ENCODE results near the gene CYSRT1. TPM values are rescaled to one million over a fixed set of nuclear protein-coding genes. Genes with fewer than 3 reads are reported as not detected.

CYSRT1 gene
- total RNA-seq, 1 experiment from 2014 or later = 1.0 TPM

DNA sequence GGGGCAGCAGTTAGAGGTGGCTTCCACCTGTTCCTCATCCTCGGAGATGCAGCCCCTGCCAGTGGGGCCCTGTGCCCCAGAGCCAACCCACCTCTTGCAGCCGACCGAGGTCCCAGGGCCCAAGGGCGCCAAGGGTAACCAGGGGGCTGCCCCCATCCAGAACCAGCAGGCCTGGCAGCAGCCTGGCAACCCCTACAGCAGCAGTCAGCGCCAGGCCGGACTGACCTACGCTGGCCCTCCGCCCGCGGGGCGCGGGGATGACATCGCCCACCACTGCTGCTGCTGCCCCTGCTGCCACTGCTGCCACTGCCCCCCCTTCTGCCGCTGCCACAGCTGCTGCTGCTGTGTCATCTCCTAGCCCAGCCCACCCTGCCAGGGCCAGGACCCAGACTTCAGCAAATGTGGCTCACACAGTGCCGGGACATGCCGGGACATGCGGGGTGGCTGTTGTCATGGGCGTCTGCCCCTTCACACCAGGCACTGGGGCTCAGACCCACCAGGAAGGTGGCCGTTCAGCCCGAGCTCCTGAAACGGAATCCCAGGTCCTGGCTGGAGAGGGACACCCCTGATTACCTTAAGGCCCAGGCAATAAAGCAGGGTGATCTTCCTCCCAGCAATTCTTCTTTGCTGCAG is 841 bp downstream of the CYSRT1 start:
- Histone ChIP-seq H2BK20ac (ENCODE audit: low read depth, low read length, poor library complexity, severe bottlenecking) (no peak overlapping the region), H3K14ac (ENCODE audit: insufficient read depth, low read length) (no peak overlapping the region), H3K23ac (ENCODE audit: insufficient read length, low read depth, low read length) (no peak overlapping the region), H2BK5ac (ENCODE audit: insufficient read length, low read length) (no peak overlapping the region), H4K8ac (replicated peaks; ENCODE audit: insufficient read length, low read depth, low read length) (no peak overlapping the region), H3K27me3 (ENCODE audit: insufficient read depth, low read length) (no peaks in the 10 kb centered on the region), H4K20me1 (ENCODE audit: control insufficient read depth, insufficient read depth, insufficient read length) (no peaks in the 10 kb centered on the region), H3K79me1 (ENCODE audit: insufficient read depth, low read depth, low read length, poor library complexity, severe bottlenecking) (no peaks in the 10 kb centered on the region), H2BK12ac (ENCODE audit: insufficient read length, low read depth, low read length) (no peak overlapping the region), H3K4me1 (ENCODE audit: insufficient read depth, low read length) (no peaks in the 10 kb centered on the region), H3K56ac (ENCODE audit: insufficient read length, low read depth, low read length) (no peak overlapping the region), H3K23me2 (ENCODE audit: insufficient read length, low read depth, low read length, poor library complexity, severe bottlenecking) (peaks cover 18% of the 10 kb centered on the region), H3K9me3 (ENCODE audit: control insufficient read depth, low read depth, low read length) (no peaks in the 10 kb centered on the region), H3T11ph (ENCODE audit: low read length) (no peak overlapping the region), H3K4me2 (ENCODE audit: insufficient read depth, insufficient read length, low read length) (no peak overlapping the region), H3K9ac (ENCODE audit: extremely low read depth, insufficient read length, low read length) (no peak overlapping the region), H2BK120ac (ENCODE audit: low read depth, low read length, poor library complexity, severe bottlenecking) (no peak overlapping the region), H3K79me2 (ENCODE audit: insufficient read depth, low read length) (no peaks in the 10 kb centered on the region), H4K91ac (ENCODE audit: insufficient read length, low read depth, low read length) (no peak overlapping the region), H2BK15ac (ENCODE audit: low read depth, low read length) (no peak overlapping the region), H3K4ac (ENCODE audit: low read depth, low read length) (no peak overlapping the region), H3K27ac (ENCODE audit: insufficient read length, low read depth, low read length) (no peak overlapping the region), H2AFZ (ENCODE audit: low read length) (no peak overlapping the region), H4K5ac (ENCODE audit: insufficient read length, low read depth, low read length) (no peak overlapping the region), H2AK5ac (ENCODE audit: insufficient read length, low read length) (no peak overlapping the region), H3K18ac (ENCODE audit: insufficient read length, low read depth, low read length) (no peak overlapping the region)
- TF ChIP-seq, protein P1, sequence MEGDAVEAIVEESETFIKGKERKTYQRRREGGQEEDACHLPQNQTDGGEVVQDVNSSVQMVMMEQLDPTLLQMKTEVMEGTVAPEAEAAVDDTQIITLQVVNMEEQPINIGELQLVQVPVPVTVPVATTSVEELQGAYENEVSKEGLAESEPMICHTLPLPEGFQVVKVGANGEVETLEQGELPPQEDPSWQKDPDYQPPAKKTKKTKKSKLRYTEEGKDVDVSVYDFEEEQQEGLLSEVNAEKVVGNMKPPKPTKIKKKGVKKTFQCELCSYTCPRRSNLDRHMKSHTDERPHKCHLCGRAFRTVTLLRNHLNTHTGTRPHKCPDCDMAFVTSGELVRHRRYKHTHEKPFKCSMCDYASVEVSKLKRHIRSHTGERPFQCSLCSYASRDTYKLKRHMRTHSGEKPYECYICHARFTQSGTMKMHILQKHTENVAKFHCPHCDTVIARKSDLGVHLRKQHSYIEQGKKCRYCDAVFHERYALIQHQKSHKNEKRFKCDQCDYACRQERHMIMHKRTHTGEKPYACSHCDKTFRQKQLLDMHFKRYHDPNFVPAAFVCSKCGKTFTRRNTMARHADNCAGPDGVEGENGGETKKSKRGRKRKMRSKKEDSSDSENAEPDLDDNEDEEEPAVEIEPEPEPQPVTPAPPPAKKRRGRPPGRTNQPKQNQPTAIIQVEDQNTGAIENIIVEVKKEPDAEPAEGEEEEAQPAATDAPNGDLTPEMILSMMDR (conservative IDR thresholded peaks at IDR 0.05) = no peak
- DNase-seq = no peak
- Mint-ChIP-seq H3K9me3 (no peaks in the 10 kb centered on the region), H3K36me3 (ENCODE audit: insufficient read depth in 1 of 3, low read depth in 3 of 3) (no peaks in the 10 kb centered on the region), H3K4me1 (peaks cover 2 to 5% of the 10 kb centered on the region in 2 experiments), H3K27me3 (ENCODE audit: low read depth) (no peaks in the 10 kb centered on the region; the same call in 1 of the 2 replicates), H3K4me3 (no peak overlapping the region), H3K27ac (no peak overlapping the region)
- no CpG with 5 or more reads among the region's 21 CpGs for WGBS (ENCODE audit: extremely low coverage, insufficient read length, low lambda C conversion rate)

All from H9 (cell line).